Duodenal mucosa (tissue), 2 donors: ENCODE results near the gene MIF4GD.

Experiments used
- H3K27ac ChIP-seq: one replicate; pipeline ENCODE4 v1.7.0; 2013; ENCODE audit warnings: low read depth, low read length
- H3K27me3 ChIP-seq, 2 donors: one replicate each; pipeline ENCODE4 v1.7.0; 2013; ENCODE audit warnings: low read length in 2 of 2, control low read depth in 1 of 2; ENCODE audit not compliant: insufficient read depth in 2 of 2, control insufficient read depth in 1 of 2
- H3K36me3 ChIP-seq, 2 donors: one replicate each; pipeline ENCODE4 v1.7.0; 2013; ENCODE audit warnings: low read length in 2 of 2, control low read depth in 1 of 2; ENCODE audit not compliant: insufficient read depth in 2 of 2, control insufficient read depth in 1 of 2
- H3K4me1 ChIP-seq, 2 donors: one replicate each; pipeline ENCODE4 v1.7.0; 2013; ENCODE audit warnings: low read length in 2 of 2, control low read depth in 1 of 2; ENCODE audit not compliant: insufficient read depth in 2 of 2, control insufficient read depth in 1 of 2
- H3K4me3 ChIP-seq, 2 donors: one replicate each; pipeline ENCODE4 v1.7.0; 2013; ENCODE audit warnings: low read length in 2 of 2, low read depth in 1 of 2
- H3K9ac ChIP-seq, 2 donors: one replicate each; pipeline ENCODE4 v1.7.0; 2013; ENCODE audit warnings: low read length in 2 of 2, low read depth in 1 of 2
- H3K9me3 ChIP-seq, 2 donors: one replicate each; pipeline ENCODE4 v1.7.0; 2013; ENCODE audit warnings: low read length in 2 of 2, control low read depth in 1 of 2; ENCODE audit not compliant: control insufficient read depth in 1 of 2

MIF4GD gene

GRCh38 chr17:75242461-75243042 is 28.5 kb downstream of the MIF4GD start:
- H3K27ac ChIP-seq: no peak overlapping the region

GRCh38 chr17:75241996-75242460 is 29.0 kb downstream of the MIF4GD start:
- peaks cover 11 to 32% of the 10 kb centered on the region in 2 donors for H3K4me1 ChIP-seq
- H3K27me3 ChIP-seq: no peaks in the 10 kb centered on the region
- no peaks in the 10 kb centered on the region for H3K9me3 ChIP-seq
- H3K36me3 ChIP-seq: peaks cover 69 to 94% of the 10 kb centered on the region in 2 donors
- no peak overlapping the region for H3K9ac ChIP-seq
- H3K27ac ChIP-seq: no peak overlapping the region
- H3K4me3 ChIP-seq: no peak overlapping the region

More at GRCh38 chr17:75242461-75243042, 28.5 kb downstream of the MIF4GD start:
- no peaks in the 10 kb centered on the region for H3K9me3 ChIP-seq
- H3K36me3 ChIP-seq: peaks cover 64 to 88% of the 10 kb centered on the region in 2 donors
- H3K4me1 ChIP-seq: peaks cover 11 to 32% of the 10 kb centered on the region in 2 donors
- H3K27me3 ChIP-seq: no peaks in the 10 kb centered on the region
- H3K9ac ChIP-seq: no peak overlapping the region
- H3K4me3 ChIP-seq: no peak overlapping the region

GRCh38 chr17:75241502-75241901 is 29.5 kb downstream of the MIF4GD start:
- Histone ChIP-seq H3K36me3 (peaks cover 72 to 97% of the 10 kb centered on the region in 2 donors), H3K27me3 (no peaks in the 10 kb centered on the region), H3K4me3 (no peak overlapping the region), H3K9me3 (no peaks in the 10 kb centered on the region), H3K4me1 (peaks cover 11 to 32% of the 10 kb centered on the region in 2 donors), H3K9ac (no peak overlapping the region), H3K27ac (no peak overlapping the region)

DNA sequence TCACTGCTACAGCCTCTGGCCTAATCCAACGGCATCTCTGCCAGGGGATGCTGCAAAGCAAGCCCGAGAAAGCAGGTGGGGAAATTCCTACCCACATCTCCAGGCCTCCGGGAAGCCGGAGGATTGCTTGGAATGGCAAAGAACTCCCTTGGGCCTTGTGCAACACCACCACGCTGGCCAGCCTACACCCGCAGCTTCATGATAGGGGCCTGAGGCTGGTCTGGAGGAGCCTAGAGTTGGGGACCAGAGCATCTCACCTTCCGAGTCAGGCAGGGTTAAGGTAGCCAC is 29.9 kb downstream of the MIF4GD start:
- H3K9ac ChIP-seq: no peak overlapping the region
- no peak overlapping the region for H3K4me3 ChIP-seq
- no peaks in the 10 kb centered on the region for H3K9me3 ChIP-seq
- peaks cover 73 to 97% of the 10 kb centered on the region in 2 donors for H3K36me3 ChIP-seq
- peaks cover 11 to 32% of the 10 kb centered on the region in 2 donors for H3K4me1 ChIP-seq
- H3K27me3 ChIP-seq: no peaks in the 10 kb centered on the region
- H3K27ac ChIP-seq: no peak overlapping the region

DNA sequence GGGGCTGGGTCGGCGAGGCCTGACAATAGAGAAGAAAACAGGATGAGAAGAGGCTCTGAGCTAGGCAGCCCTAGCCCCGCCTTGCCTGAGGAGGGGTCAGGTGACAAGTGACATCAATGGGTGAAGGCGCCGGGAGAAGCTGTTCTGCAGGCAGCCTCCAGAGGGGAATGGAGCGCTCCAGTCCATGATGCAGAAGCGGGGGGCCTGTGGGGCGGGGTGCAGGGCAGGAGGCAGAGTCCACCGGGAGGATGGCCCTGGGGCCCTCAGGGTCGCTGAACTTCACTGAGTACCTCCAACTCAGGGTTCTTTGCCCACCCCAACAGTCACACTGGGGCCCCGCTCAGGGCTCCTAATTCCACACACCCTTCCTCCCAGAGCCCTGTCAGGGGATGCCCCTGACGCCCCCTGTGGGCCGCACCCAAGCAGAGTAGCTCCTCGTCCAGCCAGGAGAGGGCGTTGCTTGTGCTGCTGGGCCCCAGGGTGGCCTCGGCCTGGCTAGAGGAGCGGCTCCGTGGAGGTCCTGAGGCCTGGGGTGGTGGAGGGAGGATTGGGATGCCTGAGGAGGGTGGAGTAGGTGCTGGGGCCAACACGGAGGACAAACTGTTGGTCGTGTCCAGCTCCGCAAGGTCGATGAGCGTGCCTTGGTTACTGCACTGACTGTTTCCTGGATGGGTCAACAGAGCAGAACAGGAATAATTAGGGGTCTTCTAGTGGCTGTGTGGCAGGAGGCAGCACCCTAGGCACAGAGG is 30.5 kb downstream of the MIF4GD start:
- H3K4me1 ChIP-seq: peaks cover 11 to 32% of the 10 kb centered on the region in 2 donors
- no peaks in the 10 kb centered on the region for H3K9me3 ChIP-seq
- H3K27ac ChIP-seq: no peak overlapping the region
- peaks cover 68 to 97% of the 10 kb centered on the region in 2 donors for H3K36me3 ChIP-seq
- H3K9ac ChIP-seq: no peak overlapping the region
- no peak overlapping the region for H3K4me3 ChIP-seq
- no peaks in the 10 kb centered on the region for H3K27me3 ChIP-seq

GRCh38 chr17:75239778-75240393 is 31.1 kb downstream of the MIF4GD start:
- Histone ChIP-seq H3K9ac (no peak overlapping the region), H3K27ac (no peak overlapping the region), H3K4me1 (peaks cover 11 to 25% of the 10 kb centered on the region in 2 donors), H3K36me3 (peaks cover 67 to 97% of the 10 kb centered on the region in 2 donors), H3K9me3 (no peaks in the 10 kb centered on the region), H3K4me3 (no peak overlapping the region), H3K27me3 (no peaks in the 10 kb centered on the region)

GRCh38 chr17:75239214-75239613 is 31.8 kb downstream of the MIF4GD start:
- Histone ChIP-seq H3K27me3 (no peaks in the 10 kb centered on the region), H3K9me3 (no peaks in the 10 kb centered on the region), H3K36me3 (peaks cover 70 to 97% of the 10 kb centered on the region in 2 donors), H3K27ac (no peak overlapping the region), H3K4me3 (no peak overlapping the region), H3K4me1 (peaks cover 11 to 23% of the 10 kb centered on the region in 2 donors), H3K9ac (no peak overlapping the region)

DNA sequence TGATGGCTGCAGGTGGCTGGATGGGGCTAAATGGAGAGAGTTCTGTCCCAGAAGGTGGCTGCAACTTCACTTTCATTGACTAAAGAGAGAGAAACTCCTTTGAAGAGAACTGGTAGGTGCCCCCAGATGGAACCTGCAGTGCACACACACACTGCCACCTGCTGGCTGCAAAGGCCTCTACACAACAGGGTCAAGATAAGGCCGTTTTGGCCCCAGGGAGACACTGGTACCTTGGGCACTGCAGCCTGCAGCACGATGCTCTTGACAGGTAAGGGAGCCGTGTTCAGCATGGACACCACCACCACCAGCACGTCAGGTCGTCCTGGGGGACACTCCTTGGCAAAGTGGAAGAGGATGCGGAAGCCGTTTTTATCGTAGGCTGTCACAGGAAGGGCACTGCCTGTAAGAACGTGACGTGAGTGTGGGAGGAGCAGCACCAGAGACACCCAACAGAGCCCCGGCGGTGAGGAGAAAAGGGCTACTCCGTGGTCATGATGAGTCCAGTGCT is 32.3 kb downstream of the MIF4GD start:
- H3K27ac ChIP-seq: no peak overlapping the region
- peaks cover 11 to 23% of the 10 kb centered on the region in 2 donors for H3K4me1 ChIP-seq
- peak overlapping the region in 1 of 2 donors; percentile 35 for H3K9ac ChIP-seq
- peaks cover 68 to 94% of the 10 kb centered on the region in 2 donors for H3K36me3 ChIP-seq
- no peak overlapping the region for H3K4me3 ChIP-seq
- H3K9me3 ChIP-seq: no peaks in the 10 kb centered on the region
- no peaks in the 10 kb centered on the region for H3K27me3 ChIP-seq

GRCh38 chr17:75238020-75238580 is 32.9 kb downstream of the MIF4GD start:
- peaks cover 63 to 89% of the 10 kb centered on the region in 2 donors for H3K36me3 ChIP-seq
- no peaks in the 10 kb centered on the region for H3K9me3 ChIP-seq
- no peak overlapping the region for H3K4me3 ChIP-seq
- peaks cover 11 to 23% of the 10 kb centered on the region in 2 donors for H3K4me1 ChIP-seq
- H3K27ac ChIP-seq: no peak overlapping the region
- no peaks in the 10 kb centered on the region for H3K27me3 ChIP-seq
- peak overlapping the region in 1 of 2 donors; percentile 35 for H3K9ac ChIP-seq
